ENCODE data around the gene KLLN.
"Not testable (repeated sequence)": the region's sequence is repeated elsewhere in the genome, so short reads cannot be mapped to it uniquely, and the experiment has no call there.

The KLLN gene

DNA sequence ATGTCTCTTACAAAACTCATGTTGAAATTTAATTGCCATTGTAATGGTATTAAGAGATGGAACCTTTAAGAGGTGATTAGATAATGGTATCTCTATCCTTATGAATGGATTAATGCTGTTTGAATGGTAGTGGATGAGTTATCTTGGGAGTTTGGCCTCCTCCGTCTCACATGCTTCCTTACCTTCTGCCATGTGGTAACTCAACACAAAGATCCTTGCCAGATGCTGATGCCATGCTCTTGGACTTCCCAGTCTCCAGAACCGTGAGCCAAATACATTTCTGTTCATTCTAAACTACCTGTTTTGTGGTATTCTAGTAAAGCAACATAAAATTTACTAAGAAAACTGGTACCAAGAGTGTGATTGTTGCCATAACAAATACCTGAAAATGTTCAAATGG lies 23.3 kb upstream of the KLLN start:
- H3K4me3 ChIP-seq (ENCODE audit: low read depth, low read length), result no peak overlapping the region
- no peak for DNase-seq (ENCODE audit: low read depth)
- TF ChIP-seq CTCF (conservative IDR thresholded peaks at IDR 0.05; ENCODE audit: low read depth, low read length), result no peak

DNA sequence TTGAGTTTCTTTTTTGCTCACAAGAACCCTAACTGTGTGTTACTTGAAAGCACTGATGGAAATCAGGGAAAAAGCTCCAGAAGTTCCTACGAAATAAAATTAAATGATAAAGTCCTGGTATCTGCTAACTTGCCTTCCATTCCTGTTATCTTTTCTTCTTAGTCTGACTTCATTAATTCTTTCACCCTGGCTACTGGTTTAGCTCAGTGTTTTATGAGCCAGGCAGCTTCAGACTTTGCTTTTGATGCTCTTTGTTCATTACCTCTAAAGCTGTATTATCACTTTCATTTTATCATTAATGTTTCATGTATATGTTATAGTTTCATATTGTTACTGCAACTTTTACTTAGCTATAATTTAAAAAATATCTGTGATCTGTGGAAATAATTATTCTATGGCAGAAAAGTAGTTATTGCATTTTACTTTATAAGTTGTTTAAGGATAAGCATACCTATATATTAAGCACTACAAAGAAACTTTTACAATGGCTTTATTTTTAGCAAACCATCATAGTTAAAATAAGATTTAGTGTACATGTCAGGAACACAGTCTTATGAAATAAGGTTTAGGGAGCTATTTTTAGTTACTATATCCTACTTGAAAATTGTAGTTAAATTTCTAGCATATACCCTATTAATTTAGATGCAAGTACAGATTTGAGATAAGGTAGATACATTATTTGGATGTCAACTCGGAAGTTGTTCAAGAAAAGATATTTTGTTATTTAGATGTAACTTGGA lies 19.4 kb upstream of the KLLN start:
- no peak for TF ChIP-seq CTCF (conservative IDR thresholded peaks at IDR 0.05; ENCODE audit: low read depth, low read length)
- H3K4me3 ChIP-seq (ENCODE audit: low read depth, low read length), result no peak overlapping the region
- no peak for DNase-seq (ENCODE audit: low read depth)

DNA sequence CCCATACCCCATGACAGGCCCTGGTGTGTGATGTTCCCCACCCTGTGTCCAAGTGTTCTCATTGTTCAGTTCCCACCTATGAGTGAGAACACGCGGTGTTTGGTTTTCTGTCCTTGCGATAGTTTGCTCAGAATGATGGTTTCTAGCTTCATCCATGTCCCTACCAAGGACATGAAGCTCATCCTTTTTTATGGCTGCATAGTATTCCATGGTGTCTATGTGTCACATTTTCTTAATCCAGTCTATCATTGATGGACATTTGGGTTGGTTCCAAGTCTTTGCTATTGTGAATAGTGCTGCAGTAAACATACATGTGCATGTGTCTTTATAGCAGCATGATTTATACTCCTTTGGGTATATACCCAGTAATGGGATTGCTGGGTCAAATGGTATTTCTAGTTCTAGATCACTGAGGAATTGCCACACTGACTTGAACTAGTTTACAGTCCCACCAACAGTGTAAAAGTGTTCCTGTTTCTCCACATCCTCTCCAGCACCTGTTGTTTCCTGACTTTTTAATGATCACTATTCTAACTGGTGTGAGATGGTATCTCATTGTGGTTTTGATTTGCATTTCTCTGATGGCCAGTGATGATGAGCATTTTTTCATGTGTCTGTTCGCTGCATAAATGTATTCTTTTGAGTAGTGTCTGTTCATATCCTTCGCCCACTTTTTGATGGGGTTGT lies 18.2 kb upstream of the KLLN start:
- DNase-seq (ENCODE audit: low read depth), result not testable (repeated sequence)

GRCh38 chr10:87880336-87880735 lies 17.0 kb upstream of the KLLN start:
- no peak overlapping the region for H3K4me3 ChIP-seq (ENCODE audit: low read depth, low read length)
- DNase-seq (ENCODE audit: low read depth), result no peak
- TF ChIP-seq CTCF (conservative IDR thresholded peaks at IDR 0.05; ENCODE audit: low read depth, low read length), result no peak

More for the DNA sequence above, 18.2 kb upstream of the KLLN start:
- H3K4me3 ChIP-seq (ENCODE audit: low read depth, low read length), result not testable (repeated sequence)

- peak; percentile 89 for DNase-seq (ENCODE audit: low read depth)
- H3K4me3 ChIP-seq (ENCODE audit: low read depth, low read length), result no peak overlapping the region
- no peak for TF ChIP-seq CTCF (conservative IDR thresholded peaks at IDR 0.05; ENCODE audit: low read depth, low read length)
Measured at GRCh38 chr10:87878664-87879459, 15.5 kb upstream of the KLLN start.

DNA sequence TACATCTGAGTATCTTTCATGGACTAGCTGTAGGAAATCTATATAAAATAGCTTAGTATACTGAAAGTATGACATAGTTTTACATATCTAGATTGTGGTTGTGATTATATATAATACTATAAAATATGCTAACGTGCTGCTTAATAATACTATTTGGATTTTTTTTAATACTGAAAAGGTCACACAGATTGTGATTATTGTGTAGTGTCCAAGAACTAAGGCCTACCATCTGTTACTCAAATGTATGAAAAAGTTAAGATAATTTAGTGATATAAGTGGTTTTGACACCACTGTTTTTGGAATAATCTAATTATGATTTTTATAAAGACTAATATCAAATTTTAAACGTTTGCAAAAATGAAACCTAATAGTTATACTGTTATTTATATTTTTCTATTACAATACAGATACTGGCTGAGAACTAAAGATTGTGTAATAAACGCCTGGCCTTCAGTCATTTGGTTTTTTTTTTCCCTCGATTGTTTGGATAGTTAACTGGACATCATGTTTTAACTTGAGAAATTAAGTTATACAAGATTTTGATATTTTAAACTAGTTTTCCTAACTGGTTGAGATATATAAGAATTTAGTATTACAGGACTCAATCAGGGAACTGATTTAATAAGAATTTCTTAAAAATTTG lies 12.7 kb upstream of the KLLN start:
- TF ChIP-seq CTCF (conservative IDR thresholded peaks at IDR 0.05; ENCODE audit: low read depth, low read length), result no peak
- no peak overlapping the region for H3K4me3 ChIP-seq (ENCODE audit: low read depth, low read length)
- DNase-seq (ENCODE audit: low read depth), result no peak

- TF ChIP-seq CTCF (conservative IDR thresholded peaks at IDR 0.05; ENCODE audit: low read depth, low read length), result no peak
- DNase-seq (ENCODE audit: low read depth), result peak; percentile 26
- no peak overlapping the region for H3K4me3 ChIP-seq (ENCODE audit: low read depth, low read length)
Measured at GRCh38 chr10:87873656-87874055, 10.3 kb upstream of the KLLN start.
